ENCODE data around the gene HEATR5A.
"Not testable (repeated sequence)": the region's sequence is repeated elsewhere in the genome, so short reads cannot be mapped to it uniquely, and the experiment has no call there.

- TF ChIP-seq POLR2A, CTCF (IDR thresholded peaks at IDR 0.05): not testable (repeated sequence)
Measured at GRCh38 chr14:31242161-31242940, 178.0 kb downstream of the HEATR5A start.

Measured in gastroesophageal sphincter (tissue), 3 donors.